GM12891 (cell line): ENCODE data around the gene SORCS2.

ENCODE experiments used
- PAX5 ChIP-seq: IDR thresholded peaks from 2 replicates; pipeline ENCODE4 v1.6.1; 2011; ENCODE audit warnings: low read length, moderate library complexity, mild to moderate bottlenecking; ENCODE audit not compliant: insufficient read depth, severe bottlenecking
- POLR2A ChIP-seq: IDR thresholded peaks from 2 replicates; pipeline ENCODE4 v1.6.1; 2011; ENCODE audit warnings: low read depth, low read length, control low read depth
- POLR2AphosphoS5 ChIP-seq: IDR thresholded peaks from 2 replicates; pipeline ENCODE4 v1.6.1; 2011; ENCODE audit warnings: low read depth, low read length, control low read depth
- SPI1 ChIP-seq: IDR thresholded peaks from 2 replicates; pipeline ENCODE4 v1.6.1; 2011; ENCODE audit warnings: low read depth, low read length, control low read depth
- TAF1 ChIP-seq: IDR thresholded peaks from 2 replicates; pipeline ENCODE4 v1.6.1; 2011; ENCODE audit warnings: low read depth, low read length, control low read depth

DNA sequence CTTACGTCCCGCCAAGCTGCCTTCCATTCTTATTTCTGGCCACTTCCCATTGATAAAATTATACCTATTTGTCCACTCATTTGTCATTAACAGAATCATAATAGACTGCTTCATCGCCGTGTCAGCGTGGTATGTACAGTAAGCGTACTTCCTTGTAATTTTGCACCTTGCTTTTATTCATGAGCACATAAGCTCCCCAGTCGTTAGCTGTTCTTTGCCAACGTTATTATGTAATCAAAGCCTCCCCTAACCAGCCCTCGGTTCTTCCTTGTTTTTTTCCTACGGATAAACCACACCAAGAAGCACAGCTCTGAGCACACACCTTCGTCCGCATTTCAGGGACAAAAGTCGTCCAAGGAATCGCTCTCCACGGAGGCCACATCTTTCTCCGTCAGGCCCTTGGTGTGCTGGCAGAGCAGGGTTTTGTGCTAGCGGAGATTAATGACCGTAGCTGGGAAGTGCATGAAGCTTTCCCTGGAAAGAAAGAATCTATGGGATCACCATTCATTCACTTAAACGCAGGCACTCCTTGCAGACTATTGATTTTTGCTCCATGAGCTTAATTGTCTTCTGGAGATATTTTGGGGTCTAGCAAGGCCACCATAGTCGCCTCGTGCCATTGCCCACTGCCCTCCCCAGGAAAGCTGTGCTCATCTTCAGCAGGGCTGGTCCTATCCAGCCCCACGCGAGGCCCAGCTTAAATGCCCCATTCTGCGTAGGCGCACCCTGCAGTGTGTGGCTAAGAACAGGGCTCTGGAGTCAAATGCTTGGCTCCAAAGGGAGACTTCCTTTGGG is 443.3 kb downstream of the SORCS2 start:
- TF ChIP-seq POLR2A, result no peak
- TF ChIP-seq POLR2AphosphoS5, result no peak
- TF ChIP-seq TAF1, result no peak
- TF ChIP-seq PAX5, result no peak
- no peak for TF ChIP-seq SPI1
